ENCODE data around the gene VPS13A.

DNA sequence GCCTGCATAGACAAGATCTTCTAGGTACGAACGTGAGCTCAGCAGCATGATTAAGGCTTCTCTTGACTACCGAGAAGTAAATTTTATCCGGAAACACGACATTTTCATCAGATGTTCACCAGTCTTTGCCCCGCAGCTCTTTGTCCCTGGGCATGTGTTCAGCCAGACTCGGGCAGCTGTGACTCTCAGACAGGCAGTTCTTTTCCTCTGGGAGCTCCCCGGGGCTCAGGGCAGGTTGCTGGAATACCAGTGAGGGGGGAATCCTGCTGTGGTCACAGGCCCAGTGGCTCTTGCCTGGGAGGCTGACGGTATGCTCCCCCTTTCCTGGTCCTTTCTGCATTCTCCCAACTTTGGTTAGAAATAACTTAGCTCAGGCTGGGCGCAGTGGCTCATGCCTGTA, 284.7 kb downstream of the VPS13A start:
- TF ChIP-seq, protein P1, sequence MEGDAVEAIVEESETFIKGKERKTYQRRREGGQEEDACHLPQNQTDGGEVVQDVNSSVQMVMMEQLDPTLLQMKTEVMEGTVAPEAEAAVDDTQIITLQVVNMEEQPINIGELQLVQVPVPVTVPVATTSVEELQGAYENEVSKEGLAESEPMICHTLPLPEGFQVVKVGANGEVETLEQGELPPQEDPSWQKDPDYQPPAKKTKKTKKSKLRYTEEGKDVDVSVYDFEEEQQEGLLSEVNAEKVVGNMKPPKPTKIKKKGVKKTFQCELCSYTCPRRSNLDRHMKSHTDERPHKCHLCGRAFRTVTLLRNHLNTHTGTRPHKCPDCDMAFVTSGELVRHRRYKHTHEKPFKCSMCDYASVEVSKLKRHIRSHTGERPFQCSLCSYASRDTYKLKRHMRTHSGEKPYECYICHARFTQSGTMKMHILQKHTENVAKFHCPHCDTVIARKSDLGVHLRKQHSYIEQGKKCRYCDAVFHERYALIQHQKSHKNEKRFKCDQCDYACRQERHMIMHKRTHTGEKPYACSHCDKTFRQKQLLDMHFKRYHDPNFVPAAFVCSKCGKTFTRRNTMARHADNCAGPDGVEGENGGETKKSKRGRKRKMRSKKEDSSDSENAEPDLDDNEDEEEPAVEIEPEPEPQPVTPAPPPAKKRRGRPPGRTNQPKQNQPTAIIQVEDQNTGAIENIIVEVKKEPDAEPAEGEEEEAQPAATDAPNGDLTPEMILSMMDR (IDR thresholded peaks at IDR 0.05), result no peak
- TF ChIP-seq POLR2A (IDR thresholded peaks at IDR 0.05), result no peak
